GM19397 (cell line): ENCODE measurements around the gene C10orf62.
"Not testable (repeated sequence)": the region's sequence is repeated elsewhere in the genome, so short reads cannot be mapped to it uniquely, and the experiment has no call there.

Source experiments
- ATAC-seq: cut with Tn5 transposase; IDR thresholded peaks from one replicate; pipeline ENCODE4 v1.9.1; 2021; ENCODE audit warnings: mild to moderate bottlenecking, moderate library complexity; ENCODE audit not compliant: unreplicated experiment

The C10orf62 gene, protein sequence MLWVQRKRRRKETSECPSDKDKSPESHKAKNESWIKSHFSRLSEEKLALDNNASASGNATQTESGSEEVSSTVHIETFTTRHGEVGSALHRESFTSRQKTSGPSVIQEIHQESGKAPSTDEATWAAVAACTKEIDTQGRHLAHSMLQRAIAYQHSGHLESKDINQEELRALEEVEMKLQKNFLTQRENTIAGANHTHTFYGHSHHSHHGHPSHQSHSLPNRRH

DNA sequence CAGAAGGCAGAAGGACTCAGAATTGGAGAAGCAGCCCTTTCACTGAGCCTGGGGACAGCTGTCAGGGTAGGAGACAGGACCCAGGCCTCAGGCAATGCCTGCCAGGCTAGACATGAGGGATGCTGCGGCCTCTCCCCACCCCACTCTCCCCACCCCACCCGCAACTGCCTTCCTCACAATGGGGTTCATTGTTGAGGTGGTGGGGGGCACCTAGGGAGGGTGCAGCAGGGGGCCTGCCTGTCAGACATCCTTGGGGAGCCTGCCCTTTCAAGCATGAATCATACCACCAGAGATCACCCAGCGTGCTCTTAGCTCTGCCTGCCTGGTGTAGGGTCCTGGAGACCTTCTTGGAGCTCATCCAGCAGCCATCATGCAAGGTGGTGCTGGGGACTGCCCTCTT is at the start of gene C10orf62:
Gene C10orf62 (plus strand): TSS at position 243 of the 400 bp plus-strand sequence. CDS start 177 bp downstream, outside the sequence.
- no peak for ATAC-seq

DNA sequence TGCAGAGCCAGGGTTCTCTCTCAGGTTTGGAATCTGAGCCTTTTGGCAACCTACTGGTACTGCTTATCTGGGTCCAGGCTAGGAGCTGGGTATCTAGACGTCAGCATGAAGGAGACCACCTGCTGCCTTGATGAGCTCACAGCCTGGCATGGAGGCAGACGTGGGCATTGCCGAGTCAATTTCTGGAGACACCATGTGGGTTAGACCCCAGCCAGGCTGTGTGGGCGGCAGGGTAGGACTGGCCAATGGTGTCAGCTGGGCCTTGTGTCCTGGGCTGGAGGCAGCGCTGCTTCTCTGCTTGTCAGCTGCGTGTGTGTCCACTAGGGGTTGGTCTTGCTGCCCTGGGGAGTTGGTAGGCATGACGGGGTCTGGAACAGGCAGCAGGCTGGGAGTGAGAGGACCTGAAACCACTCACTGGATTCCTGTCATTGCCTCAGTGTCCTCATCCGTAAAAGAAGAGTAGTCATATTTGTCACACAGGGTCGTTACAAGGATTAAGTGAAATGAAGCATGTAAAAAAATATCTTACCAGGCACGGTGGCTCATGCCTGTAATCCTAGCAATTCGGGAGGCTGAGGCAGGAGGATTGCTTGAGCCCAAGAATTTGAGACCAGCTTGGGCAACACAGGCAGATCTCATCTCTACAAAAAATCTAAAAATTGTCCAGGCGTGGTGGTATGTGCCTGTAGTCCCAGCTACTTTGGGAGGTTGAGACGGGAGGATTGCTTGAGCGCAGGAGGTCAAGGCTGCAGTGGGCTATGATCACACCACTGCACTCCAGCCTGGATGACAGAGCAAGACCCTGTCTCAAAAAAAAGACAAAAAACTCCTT is 48.6 kb upstream of the C10orf62 start:
- ATAC-seq: no peak

DNA sequence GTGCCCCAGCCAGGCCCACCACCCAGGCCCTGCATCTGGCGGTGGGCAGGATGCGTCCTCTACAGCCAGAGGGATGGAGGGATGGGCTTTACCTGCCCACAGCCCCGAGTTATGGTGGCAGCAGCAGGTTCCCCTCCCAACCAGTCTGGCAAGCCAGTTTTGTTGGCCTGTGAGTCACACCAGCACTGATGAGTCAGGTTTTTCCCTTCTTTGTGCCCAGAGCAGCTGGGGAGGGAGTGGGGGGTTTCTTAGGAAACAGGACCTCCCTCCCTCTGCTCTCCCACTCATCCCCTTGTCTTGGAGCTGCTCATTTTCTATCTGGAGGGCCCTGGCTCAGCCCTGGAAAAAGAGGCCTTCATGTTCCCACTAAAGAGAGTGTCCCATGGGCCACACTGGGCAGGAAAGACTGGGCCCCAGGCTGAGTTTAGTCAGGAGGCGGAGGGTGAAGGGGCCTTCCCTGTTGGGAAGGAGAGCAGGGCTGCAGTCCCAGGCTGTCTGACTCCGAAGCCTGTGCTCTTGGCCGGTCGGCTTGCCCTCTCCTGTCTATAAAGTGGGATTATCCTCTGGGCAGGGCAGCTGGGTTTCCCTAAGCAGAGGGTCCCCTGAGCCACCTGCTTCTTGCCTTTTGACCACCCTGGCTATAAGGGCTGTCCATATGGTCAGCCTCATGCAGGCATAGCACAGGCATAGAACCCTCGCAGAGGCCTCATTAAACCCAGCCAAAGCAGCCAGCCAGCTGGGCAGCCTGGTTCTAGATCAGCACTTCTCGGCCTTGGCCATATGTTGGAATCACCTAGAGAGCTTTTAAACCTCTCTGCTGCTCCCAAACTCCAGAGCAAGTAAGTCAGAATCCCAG is 47.1 kb upstream of the C10orf62 start:
- ATAC-seq: no peak

DNA sequence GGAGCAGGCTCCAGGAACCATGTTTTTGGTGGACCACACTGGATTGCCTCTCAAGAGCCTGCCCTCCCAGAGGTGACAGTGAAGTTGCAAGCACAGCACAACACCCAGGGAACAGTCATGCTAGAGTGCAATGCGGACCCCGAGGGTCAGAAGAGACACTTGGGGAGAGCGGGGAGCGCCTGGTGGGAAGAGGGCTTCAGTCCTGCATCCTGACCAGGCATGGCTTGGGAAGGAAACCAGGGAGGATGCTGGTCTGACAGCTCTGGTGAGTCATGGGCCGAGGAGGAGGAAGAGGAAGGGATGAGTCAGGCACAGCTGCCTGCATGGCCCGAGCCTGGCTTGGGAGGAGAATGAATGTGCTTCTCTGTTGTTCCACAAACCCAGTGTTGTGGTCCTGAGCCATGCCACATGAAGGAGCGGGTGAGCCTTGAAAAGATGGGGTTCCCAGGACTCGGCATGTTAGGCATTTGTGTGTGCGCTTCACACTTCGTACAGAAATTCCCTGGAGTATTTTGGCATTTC is 46.4 kb upstream of the C10orf62 start:
- ATAC-seq: no peak

DNA sequence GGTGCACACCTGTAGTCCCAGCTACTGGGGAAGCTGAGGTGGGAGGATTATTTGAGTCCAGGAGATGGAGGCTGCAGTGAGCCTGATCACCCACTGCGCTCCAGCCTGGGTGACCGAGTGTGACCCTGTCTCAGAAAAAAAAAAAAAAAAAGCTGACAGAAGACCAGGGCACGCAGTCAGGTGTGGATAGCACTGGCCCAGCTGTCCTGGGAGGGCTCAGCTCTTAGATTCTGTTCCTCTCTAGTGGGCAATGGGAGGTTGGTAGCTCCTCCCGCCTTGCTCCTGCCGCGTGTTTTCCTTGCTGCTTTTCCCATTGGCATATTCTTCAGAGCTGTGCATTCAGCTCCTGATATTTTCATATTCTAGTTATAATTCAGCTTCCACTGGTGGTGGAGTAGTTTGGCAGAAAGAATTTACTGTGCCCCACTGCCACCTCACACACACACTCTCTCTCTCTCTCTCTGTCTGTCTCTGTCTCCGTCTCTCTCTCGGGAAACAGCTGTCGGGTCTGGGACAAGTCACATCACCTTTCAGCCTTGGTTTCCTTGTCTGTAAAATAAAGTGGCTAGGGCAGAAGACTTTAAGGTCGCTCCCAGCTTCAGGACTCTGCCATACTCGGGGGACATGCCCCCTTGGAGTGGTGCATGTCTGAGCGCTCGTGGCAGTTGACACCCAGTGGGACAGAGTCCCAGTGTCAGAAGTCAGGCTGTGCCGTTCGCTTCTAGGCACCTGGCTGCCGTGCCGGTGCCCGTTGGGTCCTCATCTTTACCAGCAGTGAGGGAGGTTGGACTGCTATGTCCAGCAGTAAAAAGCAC is 42.9 kb upstream of the C10orf62 start:
- no peak for ATAC-seq

DNA sequence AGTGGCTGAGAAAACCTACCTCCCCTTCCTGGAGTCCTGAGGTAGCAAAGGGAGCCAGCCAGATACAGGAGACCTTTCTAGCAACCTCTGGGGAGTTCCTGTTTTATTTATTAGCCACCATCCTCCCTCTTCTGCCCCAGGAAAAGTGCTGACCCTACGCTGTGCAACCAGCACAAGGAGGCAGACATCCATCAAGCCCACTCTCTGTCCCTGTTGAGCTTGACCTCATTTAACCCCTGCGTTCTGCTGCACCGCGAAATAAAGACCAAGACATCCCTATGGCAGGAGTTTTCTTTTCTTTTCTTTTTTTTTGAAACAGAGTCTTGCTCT is 42.3 kb upstream of the C10orf62 start:
- ATAC-seq: no peak

DNA sequence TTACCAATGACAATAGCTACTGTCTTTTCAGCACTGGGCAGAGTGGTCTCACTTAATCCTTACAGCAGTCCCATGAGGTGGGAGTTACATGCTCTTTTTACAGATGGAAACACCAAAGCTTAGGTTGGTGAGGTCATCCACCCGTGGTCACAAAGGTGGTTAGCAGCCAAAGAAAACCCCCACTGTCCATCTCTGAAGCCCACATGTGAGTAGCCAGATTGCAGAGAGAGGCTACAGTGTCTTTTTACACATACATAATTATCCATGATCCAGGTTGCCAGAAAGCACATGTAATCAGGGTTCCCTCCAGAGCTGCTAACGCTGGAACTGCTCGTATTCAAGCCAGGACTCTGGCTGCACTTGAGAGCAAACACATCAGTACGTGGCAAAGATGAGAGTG is 41.6 kb upstream of the C10orf62 start:
- no peak for ATAC-seq

DNA sequence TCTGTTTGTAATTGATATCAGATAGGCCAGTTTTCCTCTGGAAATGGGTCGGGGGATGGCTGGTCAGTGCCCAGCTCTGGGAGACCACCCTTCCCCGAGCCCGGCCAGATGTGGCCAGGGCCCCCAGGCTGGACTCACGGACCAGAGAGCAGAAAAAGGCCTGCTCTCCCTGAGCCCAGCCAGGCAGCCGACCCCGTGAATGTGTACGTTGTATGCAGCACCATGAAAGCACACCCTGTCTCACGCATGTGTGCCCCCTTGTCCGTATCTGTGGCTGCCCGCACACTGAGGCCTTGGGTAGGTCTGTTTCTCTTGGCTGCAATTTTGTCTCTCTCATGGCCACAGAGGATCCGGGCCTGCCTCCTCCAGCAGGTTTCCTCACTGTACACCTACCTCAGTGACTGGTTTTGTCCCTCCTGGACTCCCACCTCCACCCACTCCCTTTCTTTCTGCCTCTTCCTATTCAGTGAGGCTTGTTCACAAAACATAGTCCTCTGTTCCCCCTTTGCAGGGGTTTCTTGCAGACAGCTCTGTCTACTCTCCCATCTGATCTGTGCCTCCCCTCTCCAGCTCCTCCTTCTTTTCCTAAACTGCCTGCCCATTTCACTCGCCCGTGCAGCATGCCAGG is 40.6 kb upstream of the C10orf62 start:
- ATAC-seq: no peak

DNA sequence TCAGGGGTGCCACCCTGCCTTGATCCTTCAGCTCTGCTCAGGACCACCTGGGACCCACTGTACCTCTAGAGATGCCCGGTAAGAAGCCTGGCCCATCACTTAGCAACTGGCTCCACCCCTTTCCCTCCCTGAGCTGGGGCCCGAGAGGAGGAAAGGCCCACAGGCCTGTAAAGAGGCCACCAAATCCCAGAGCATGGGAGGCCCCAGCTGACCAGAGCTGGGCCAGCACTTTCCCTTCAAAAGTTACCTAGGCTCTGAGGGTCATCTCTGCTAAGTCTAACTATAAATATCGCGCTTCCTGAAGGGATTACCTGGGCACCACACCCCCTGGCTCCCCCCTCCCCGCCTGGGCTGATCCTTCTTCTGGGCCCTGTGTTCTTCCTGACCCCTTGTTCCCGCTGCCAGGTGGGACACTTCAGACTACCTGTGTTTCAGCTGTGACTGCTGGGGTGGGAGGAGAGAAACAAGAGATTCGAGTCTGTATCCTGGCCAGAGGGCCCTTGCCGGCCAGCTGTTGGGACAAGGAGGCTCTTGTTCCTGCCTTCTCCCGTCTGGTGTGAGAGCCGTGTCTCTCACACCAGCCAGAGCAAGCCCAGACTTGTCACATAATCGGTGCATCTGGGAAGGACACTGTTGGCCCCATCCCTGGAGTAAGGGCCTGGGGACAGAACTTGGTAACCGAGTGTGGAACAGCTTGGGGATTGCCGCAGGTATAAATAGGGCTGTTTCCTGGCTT is 39.8 kb upstream of the C10orf62 start:
- no peak for ATAC-seq

DNA sequence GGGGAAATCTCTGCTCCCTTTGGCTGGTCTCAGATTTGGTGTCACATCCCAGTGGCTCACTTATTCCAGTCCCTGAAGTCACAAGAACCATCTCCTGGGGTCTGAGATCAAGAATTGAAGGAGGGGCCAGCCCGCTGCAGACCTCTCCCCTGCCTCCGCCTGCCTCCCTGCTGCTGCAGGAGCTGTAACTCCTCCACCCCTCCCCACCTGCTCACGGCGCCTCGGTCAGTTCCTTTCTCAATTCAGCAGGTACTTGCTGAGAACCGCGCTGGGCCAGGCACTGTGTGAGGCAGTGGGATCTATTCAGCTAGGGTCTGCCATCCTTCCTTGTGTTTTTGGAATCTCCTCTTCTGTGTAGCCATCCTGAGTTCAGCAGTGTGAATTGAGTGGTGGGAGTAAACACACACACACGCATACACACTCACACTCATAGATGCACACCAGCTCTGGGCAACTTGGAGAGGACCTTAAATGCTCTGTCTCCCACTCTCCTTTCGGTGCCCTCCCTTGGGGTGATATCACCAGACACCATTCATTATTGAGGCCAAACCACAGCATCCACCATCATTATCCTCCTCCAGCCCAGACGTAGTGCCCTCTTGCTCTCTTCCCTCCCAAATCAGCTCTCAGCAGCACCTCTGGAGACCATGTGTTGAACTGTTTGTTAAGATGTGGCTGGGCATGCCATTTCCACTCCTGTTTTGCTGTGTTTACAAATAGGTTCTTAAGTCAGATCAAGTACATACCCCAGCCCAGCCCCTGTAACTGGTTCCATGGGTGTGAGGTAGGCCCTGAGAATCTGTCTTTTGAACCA is 39.0 kb upstream of the C10orf62 start:
- ATAC-seq: no peak

DNA sequence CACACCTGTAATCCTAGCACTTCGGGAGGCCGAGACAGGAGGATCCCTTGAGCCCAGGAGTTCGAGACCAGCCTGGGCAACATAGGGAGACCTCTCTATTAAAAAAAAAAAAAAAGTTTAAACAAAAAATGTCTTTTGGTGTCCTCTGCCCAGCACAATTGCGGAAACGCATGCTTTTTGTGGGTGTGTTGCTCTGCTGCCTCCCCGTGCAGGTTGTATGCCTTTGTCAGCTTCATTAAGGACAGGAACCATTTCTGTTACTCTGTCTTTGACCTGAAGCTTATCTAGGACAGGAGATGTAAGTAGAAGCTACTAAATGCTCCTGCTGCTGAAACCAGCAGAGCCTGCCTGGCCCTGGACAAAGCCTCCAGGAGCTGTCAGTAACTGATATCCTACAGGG is 38.2 kb upstream of the C10orf62 start:
- ATAC-seq: no peak

DNA sequence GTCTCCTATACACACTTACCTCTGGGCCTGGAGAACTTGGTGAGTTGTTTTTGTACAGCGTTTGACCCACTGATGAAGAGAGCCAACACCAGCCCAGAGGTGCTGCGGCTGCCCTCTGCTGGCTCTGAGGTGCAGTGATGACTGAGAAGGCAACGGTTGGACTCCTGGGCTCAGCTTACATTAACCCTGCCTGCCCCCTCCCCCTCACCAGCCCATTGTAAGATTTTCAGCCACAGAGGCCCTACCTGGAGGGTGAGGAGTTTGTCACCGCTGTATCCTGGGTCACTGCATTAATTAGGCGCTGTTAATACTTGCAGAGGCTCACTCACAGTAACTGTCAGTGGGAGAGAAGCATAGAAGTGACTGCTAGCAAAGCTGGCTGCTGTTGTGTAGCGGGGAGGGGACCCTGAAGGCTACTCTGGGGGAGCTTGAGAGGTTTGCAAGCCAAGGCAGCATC is 35.9 kb upstream of the C10orf62 start:
- peak; percentile 63 for ATAC-seq

DNA sequence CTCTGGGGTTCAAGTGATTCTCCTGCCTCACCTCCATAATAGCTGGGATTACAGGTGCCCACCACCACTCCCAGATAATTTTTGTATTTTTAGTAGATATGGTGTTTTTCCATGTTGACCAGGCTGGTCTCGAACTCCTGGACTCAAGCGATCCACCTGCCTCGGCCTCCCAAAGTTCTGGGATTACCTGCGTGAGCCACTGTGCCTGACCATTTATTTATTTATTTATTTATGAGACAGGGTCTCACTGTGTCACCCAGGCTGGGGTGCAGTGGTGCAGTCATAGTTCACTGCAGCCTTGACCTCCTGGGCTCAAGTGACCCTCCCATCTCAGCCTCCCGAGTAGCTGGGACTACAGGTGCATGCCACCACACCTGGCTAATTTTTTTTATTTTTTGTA is 35.2 kb upstream of the C10orf62 start:
- not testable (repeated sequence) for ATAC-seq

DNA sequence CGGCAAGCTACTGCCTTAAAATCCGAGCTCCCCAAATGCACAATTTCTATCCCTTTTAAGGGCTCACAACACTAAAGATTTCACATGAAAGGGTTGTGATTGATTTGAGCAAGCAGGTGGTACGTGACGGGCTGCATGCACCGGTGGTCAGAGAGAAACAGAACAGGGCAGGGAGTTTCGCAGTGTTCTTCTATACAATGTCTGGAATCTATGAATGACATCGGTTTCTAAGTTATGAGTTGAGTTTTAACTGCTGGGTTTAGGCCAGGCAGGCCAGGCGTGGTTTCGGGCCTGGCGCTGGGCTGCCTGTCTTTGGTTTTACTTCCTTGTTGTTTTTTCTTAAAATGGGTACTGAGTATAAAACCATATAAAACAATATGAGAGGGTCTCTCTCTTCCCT is 34.0 kb upstream of the C10orf62 start:
- not testable (repeated sequence) for ATAC-seq

DNA sequence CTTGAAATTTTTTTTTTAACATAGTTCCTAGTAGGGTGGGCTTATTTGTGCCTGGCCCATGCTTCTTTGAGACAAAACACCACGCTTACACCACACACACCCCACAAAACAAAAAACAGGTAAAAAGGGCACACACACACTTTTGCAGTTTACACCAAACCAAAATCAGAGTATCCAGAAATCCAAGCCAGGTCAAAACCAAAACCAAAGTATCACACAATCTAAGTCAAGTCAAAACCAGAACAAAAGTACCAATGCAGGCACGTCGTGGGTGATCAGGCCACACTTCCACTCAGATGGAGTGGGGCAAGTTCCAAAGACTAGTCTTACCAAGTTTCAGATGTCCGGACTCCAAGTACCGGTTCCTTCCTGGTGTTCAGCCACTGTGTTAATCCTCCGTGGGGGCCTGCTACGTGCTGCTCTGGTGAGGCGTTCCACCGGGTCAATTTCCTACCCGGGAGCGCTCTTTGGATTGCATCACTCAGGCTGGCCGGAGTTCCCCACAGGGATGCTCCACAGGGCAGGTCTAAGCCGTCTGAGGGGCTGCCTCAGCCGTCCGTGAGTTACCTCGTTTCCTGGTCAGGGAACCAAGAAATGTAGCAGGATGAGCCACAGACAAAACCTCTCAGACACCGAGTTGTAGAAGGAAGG is 28.7 kb upstream of the C10orf62 start:
- not testable (repeated sequence) for ATAC-seq

DNA sequence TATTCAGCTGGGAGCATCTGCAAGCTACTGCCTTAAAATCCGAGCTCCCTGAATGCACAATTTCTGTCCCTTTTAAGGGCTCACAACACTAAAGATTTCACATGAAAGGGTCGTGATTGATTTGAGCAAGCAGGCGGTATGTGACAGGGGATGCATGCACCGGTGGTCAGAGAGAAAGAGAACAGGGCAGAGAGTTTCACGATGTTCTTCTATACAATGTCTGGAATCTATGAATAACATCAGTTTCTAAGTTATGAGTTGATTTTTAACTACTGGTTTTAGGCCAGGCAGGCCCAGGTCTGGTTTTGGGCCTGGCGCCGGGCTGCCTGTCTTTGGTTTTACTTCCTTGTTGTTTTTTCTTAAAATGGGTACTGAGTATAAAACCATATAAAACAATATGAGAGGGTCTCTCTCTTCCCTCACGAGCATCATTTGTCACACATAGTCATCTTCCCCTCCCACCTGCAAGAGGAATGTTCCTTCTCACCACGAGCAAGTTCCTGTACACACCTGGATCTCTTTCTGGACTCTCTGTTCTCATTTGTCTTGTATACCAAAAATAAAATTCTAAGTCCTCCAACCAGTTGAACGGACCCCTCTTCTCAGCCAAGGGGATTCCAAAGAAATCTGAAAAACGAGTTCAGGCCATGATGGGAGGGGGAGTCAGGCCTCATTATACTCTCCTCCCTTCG is 28.0 kb upstream of the C10orf62 start:
- not testable (repeated sequence) for ATAC-seq

DNA sequence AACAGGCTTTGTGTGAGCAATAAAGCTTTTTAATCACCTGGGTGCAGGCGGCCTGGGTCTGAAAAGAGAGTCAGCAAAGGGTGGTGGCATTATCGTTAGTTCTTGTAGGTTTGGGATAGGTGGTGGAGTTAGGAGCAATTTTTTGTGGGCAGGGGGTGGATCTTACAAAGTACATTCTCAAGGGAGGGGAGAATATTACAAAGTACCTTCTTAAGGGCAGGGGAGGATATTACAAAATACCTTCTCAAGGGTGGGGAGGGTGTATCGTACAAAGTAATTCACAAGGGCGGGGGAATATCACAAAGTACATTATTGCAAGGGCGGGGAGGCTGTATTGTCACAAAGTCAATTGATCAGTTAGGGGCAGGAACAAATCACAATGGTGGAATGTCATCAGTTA is 27.2 kb upstream of the C10orf62 start:
- ATAC-seq: not testable (repeated sequence)
